ENCODE data around the gene MMAA. TPM values are rescaled to one million over a fixed set of nuclear protein-coding genes. Genes with fewer than 3 reads are reported as not detected.

MMAA gene
- total RNA-seq, 1 donor from 2014 or later: 6.1 TPM

Other genes starting within 250 kb of the MMAA start
- 127 and 186 TPM in 2 replicates for gene SMAD1, start 137.5 kb upstream of the MMAA start, total RNA-seq
- gene C4orf51, start 60.8 kb downstream of the MMAA start, total RNA-seq: not detected in 2 replicates